Activated naive CD8-positive, alpha-beta T cell treated with anti-CD3 and anti-CD28 coated beads, Interleukin-2, amount 10 ng/mL, durations not matched to agents 7 days and 5 days (primary cell): ENCODE data around the gene GADD45A. TPM values are rescaled to one million over a fixed set of nuclear protein-coding genes. Genes with fewer than 3 reads are reported as not detected.
"Not testable (repeated sequence)": the region's sequence is repeated elsewhere in the genome, so short reads cannot be mapped to it uniquely, and the experiment has no call there.

ENCODE experiments used
- ATAC-seq: fragments of 150-1000 bp; cut with Tn5 transposase; one replicate; pipeline ENCODE4 v1.10.0; 2021; ENCODE audit warnings: low read depth, moderate library complexity
- POLR2A ChIA-PET: fragments of 350-600 bp; sonication (Branson Sonifier 250); formaldehyde crosslinking; loops from one replicate; lab custom pipeline; 2021; ENCODE audit warnings: antibody characterized with exemption; lab: Charles Lee
- DNase-seq: peaks from one replicate; pipeline ENCODE4 v3.0.0; 2021
- H3K27ac Mint-ChIP-seq: one replicate; pipeline ENCODE4 v1.8.0; 2022; ENCODE audit warnings: mild to moderate bottlenecking, mixed read lengths
- H3K27me3 Mint-ChIP-seq: one replicate; pipeline ENCODE4 v1.8.0; 2022; ENCODE audit warnings: mild to moderate bottlenecking, moderate library complexity, mixed read lengths
- H3K36me3 Mint-ChIP-seq: one replicate; pipeline ENCODE4 v1.8.0; 2021; ENCODE audit warnings: mild to moderate bottlenecking, mixed read lengths
- H3K4me1 Mint-ChIP-seq: one replicate; pipeline ENCODE4 v1.8.0; 2021; ENCODE audit warnings: mixed read lengths
- H3K4me3 Mint-ChIP-seq: one replicate; pipeline ENCODE4 v1.8.0; 2022; ENCODE audit warnings: mild to moderate bottlenecking, moderate library complexity, mixed read lengths
- H3K9me3 Mint-ChIP-seq: one replicate; pipeline ENCODE4 v1.8.0; 2021; ENCODE audit warnings: mixed read lengths
- total RNA-seq, 2 experiments: library from RNA; stranded (reverse); gene quantifications; one replicate each; pipeline ENCODE4 v1.2.3, GENCODE V29; 2021

The GADD45A gene
- total RNA-seq, 2 experiments from 2014 or later, result 24.4 to 26.2 TPM

DNA sequence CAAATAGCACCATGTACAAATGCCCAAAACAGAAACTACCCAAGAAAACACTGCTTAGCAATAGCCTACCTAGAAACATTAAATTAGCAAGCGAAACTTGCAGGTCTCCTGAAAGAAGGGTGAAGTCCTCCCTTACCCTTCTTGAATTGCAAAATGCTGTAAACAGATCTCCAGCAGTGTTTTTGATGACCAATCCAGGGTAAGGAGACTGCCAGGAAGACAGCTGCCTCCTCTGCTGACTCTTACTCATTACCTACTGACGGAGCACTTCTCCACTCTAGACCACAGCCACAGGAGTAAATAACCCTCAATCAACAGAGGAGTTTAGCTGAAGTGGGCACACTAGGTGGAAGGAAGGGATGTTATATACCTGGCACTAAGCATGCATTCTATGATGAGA is 32.2 kb upstream of the GADD45A start:
- Mint-ChIP-seq H3K36me3 (no peaks in the 10 kb centered on the region), H3K27ac (no peak overlapping the region), H3K27me3 (peaks cover 10% of the 10 kb centered on the region), H3K9me3 (no peaks in the 10 kb centered on the region), H3K4me1 (no peaks in the 10 kb centered on the region), H3K4me3 (no peak overlapping the region)
- POLR2A ChIA-PET, result no interaction called here
- ATAC-seq (no peak), DNase-seq (no peak)

DNA sequence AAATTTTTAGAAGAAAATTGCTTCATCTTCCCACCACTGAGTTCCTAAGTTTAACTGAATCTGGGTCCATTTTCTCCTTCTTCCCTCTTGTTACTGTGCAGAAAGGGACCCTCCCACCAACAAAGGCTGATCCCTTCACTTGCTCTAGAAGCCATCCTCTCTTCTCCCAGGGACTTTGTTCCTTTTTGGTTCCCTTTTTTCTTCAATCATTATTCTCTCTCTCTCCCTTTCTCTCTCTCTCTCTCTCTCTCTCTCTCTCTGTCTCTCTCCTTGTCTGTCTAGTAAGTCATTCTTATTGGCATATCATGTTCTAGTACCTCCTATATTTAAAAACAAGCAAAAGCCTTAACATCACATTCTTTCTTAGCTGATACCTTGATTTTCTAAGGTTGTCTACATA is 31.7 kb upstream of the GADD45A start:
- no peaks in the 10 kb centered on the region for H3K36me3 Mint-ChIP-seq
- H3K4me3 Mint-ChIP-seq, result no peak overlapping the region
- H3K4me1 Mint-ChIP-seq, result no peaks in the 10 kb centered on the region
- ATAC-seq (no peak), DNase-seq (no peak)
- H3K9me3 Mint-ChIP-seq, result no peaks in the 10 kb centered on the region
- POLR2A ChIA-PET, result no interaction called here
- peaks cover 10% of the 10 kb centered on the region for H3K27me3 Mint-ChIP-seq
- H3K27ac Mint-ChIP-seq, result no peak overlapping the region

DNA sequence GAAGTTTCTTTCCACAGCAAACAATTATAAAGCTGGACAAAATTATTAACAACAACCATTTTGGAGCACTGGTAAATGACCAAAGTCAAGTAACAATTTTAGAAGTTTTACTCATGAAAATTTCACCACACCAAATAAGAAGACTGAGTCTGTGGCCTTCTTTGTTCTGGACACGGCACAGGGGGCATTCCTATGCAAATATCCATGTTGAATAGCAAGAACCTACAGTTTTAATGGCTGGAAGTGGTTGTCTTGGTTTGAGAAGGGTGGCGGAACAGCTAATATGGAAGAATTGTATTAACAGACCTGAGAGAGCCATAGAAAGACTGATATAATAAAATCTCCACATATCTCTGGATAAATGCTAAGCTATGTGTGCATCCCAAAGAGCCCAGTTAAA is 29.4 kb upstream of the GADD45A start:
- H3K27me3 Mint-ChIP-seq, result peaks cover 10% of the 10 kb centered on the region
- DNase-seq, result no peak
- H3K36me3 Mint-ChIP-seq, result no peaks in the 10 kb centered on the region
- POLR2A ChIA-PET, result no interaction called here
- H3K27ac Mint-ChIP-seq, result no peak overlapping the region
- ATAC-seq, result no peak
- no peaks in the 10 kb centered on the region for H3K9me3 Mint-ChIP-seq
- H3K4me3 Mint-ChIP-seq, result no peak overlapping the region
- H3K4me1 Mint-ChIP-seq, result no peaks in the 10 kb centered on the region

DNA sequence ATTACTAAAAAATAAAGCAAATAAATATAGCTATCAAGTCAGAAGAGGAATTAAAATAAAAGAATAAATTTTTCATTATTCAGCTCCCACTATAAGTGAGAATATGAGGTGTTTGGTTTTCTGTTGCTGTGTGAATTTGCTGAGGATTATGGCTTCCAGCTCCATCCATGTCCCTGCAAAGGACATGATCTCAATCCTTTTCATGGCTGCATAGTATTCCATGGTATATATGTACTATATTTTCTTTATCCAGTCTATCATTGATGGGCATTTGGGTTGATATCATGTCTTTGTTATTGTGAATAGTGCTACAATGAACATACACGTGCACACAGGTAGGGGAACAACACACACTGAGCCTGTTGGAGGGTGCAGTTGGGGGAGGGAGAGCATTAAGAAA is 27.8 kb upstream of the GADD45A start:
- H3K4me1 Mint-ChIP-seq, ATAC-seq, H3K36me3 Mint-ChIP-seq, DNase-seq, H3K4me3 Mint-ChIP-seq, H3K27ac Mint-ChIP-seq, POLR2A ChIA-PET, H3K9me3 Mint-ChIP-seq: not testable (repeated sequence)
- peaks cover 14% of the 10 kb centered on the region for H3K27me3 Mint-ChIP-seq

DNA sequence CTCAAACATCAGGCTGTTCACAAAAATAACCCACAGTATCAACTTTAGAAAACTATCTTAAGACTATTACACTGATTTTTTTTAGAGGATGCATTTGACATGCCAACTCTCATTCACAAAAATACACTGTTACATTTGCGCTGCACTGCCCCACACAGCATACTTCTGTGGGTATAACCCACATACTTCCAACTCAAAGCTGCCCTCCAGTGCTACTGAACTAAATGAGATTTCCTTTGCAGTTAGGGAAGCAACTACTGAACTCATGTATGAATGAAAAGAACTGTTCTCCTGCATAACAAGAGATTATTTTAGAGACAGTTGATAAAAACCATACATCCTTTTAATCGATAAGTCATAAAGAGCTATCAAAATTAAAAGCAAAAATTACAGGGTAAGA is 25.8 kb upstream of the GADD45A start:
- Mint-ChIP-seq H3K36me3 (no peaks in the 10 kb centered on the region), H3K9me3 (peaks cover 1% of the 10 kb centered on the region), H3K27me3 (peaks cover 15% of the 10 kb centered on the region), H3K4me1 (no peaks in the 10 kb centered on the region), H3K27ac (no peak overlapping the region), H3K4me3 (no peak overlapping the region)
- ATAC-seq (no peak), DNase-seq (no peak)
- POLR2A ChIA-PET, result no interaction called here

DNA sequence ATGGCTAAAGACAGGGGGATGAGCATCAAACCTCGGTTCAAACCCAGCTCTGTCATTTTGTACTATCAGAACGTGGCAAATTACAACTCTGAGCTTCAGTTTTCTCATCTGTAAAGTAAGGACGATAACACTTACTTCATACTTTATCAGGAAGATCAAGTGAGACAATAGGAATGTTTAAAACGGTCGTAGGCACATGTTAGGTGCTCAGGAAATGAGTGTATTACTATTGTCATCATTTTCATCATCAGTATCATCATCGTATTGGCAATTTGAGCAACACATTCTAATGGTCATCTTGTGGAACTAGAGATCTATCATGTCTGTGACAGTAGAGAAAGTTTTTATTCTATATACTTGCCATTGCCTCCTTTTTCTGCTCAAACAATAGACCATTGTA is 22.1 kb upstream of the GADD45A start:
- no peaks in the 10 kb centered on the region for H3K36me3 Mint-ChIP-seq
- no peak overlapping the region for H3K4me3 Mint-ChIP-seq
- no peak for ATAC-seq
- H3K9me3 Mint-ChIP-seq, result peaks cover 3% of the 10 kb centered on the region
- H3K27ac Mint-ChIP-seq, result no peak overlapping the region
- POLR2A ChIA-PET, result no interaction called here
- H3K4me1 Mint-ChIP-seq, result no peaks in the 10 kb centered on the region
- no peak for DNase-seq
- H3K27me3 Mint-ChIP-seq, result peaks cover 27% of the 10 kb centered on the region

DNA sequence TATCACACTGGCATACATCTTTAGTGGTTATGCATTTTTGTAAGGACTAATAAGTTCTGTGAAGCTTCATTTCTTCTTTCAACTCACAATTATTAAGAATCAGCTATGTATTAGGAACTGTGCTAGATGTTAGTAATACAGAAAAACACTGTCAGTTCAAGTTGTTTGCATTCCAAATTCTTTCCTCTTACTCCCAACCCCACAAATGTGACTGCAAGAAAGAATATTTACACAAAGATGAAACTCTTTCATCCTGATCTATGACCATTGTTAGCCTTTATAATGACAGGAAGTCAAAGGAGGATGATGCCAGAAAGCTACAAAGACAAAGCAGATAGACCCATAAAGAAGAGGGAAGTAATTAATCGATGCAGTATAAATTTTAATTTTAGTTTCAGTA is 21.0 kb upstream of the GADD45A start:
- H3K4me3 Mint-ChIP-seq, result no peak overlapping the region
- H3K27me3 Mint-ChIP-seq, result peaks cover 31% of the 10 kb centered on the region
- H3K4me1 Mint-ChIP-seq, result no peaks in the 10 kb centered on the region
- H3K27ac Mint-ChIP-seq, result no peak overlapping the region
- DNase-seq (no peak), ATAC-seq (no peak)
- no peaks in the 10 kb centered on the region for H3K36me3 Mint-ChIP-seq
- peaks cover 3% of the 10 kb centered on the region for H3K9me3 Mint-ChIP-seq
- POLR2A ChIA-PET, result no interaction called here

DNA sequence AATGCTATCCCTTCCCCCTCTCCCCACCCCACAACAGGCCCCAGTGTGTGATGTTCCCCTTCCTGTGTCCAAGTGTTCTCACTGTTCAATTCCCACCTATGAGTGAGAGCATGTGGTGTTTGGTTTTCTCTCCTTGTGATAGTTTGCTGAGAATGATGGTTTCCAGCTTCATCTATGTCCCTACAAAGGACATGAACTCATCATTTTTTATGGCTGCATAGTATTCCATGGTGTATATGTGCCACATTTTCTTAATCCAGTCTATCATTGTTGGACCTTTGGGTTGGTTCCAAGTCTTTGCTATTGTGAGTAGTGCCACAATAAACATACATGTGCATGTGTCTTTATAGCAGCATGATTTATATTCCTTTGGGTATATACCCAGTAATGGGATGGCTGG is 19.7 kb upstream of the GADD45A start:
- DNase-seq, H3K9me3 Mint-ChIP-seq, POLR2A ChIA-PET, H3K27ac Mint-ChIP-seq, H3K4me3 Mint-ChIP-seq, H3K36me3 Mint-ChIP-seq, H3K4me1 Mint-ChIP-seq, ATAC-seq: not testable (repeated sequence)
- peaks cover 33% of the 10 kb centered on the region for H3K27me3 Mint-ChIP-seq

DNA sequence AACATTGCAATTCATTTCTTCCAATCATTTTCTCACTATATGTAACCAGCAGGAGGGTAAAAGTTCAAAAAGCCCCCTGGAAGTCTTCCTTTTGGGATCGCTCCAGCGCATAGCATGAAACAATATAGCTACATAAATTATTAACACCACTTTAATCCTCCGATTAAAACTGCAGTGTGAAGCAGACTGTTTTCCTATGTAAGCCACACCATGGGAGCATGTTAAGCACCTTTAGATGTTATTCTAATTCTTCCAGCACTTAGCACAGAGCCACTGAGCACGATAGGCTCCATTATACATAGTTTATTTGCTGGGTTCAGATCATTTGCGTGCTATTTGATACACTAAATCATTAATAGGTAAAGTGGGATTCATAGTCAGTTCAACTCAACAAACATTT is 18.4 kb upstream of the GADD45A start:
- Mint-ChIP-seq H3K36me3 (no peaks in the 10 kb centered on the region), H3K4me1 (no peaks in the 10 kb centered on the region), H3K27ac (no peak overlapping the region), H3K4me3 (no peak overlapping the region), H3K27me3 (peaks cover 33% of the 10 kb centered on the region), H3K9me3 (peaks cover 3% of the 10 kb centered on the region)
- no peak for ATAC-seq
- POLR2A ChIA-PET, result no interaction called here
- DNase-seq, result no peak

DNA sequence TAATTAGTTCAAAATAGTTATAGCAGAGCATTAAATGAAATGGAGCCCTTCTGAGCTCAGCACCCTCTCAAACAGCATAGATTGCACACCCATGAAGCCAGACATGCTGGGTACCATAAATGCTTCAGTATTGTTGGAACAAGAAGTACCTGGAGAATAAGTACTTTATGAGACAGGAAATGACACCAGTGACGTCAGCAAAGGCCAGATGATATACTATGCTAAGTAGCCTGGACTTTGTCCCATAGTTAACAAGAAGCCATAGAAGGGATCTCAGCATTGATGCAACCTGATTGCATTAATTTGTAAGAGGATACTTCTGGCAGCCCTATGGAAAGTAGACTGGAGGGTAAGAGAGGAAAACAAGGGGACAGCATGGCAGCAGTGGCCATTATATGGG is 16.3 kb upstream of the GADD45A start:
- DNase-seq, result no peak
- H3K36me3 Mint-ChIP-seq, result no peaks in the 10 kb centered on the region
- POLR2A ChIA-PET, result no interaction called here
- no peak overlapping the region for H3K4me3 Mint-ChIP-seq
- peaks cover 32% of the 10 kb centered on the region for H3K27me3 Mint-ChIP-seq
- H3K9me3 Mint-ChIP-seq, result peaks cover 3% of the 10 kb centered on the region
- no peak overlapping the region for H3K27ac Mint-ChIP-seq
- no peak for ATAC-seq
- peaks cover 3% of the 10 kb centered on the region for H3K4me1 Mint-ChIP-seq

DNA sequence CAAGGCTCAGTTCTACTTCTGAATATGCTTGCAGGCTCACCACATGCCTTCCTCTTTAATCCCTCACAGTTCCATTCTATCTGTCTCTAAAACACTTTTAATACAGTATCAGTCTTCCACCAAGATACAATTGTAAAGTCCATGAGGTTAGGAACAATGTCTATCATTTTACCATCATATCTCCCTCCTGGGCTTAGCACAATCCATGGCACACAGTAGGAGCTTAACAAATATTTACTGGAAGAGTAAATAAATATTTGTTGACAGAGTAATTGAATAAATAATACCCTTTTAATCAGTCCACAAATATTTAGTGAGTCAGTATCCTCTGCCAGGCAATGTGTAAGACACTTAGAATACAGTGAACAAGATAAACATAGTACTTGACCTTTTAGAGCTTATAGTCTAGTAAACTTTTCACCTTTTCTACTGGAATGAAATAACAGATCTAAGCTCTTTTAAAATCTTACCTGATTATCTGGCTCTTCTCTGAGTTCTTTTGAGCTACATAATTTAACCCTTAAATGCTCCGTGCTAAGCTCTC is 12.7 kb upstream of the GADD45A start:
- peaks cover 23% of the 10 kb centered on the region for H3K4me1 Mint-ChIP-seq
- peaks cover 23% of the 10 kb centered on the region for H3K27me3 Mint-ChIP-seq
- H3K36me3 Mint-ChIP-seq, result no peaks in the 10 kb centered on the region
- no peak for ATAC-seq
- no peak overlapping the region for H3K4me3 Mint-ChIP-seq
- no peaks in the 10 kb centered on the region for H3K9me3 Mint-ChIP-seq
- POLR2A ChIA-PET, result interaction anchor here (5.5 kb wide), 1 partner anchor 13 kb away, joined by 96 read pairs; the partner anchor contains the start of gene GADD45A
- no peak overlapping the region for H3K27ac Mint-ChIP-seq
- DNase-seq, result no peak

DNA sequence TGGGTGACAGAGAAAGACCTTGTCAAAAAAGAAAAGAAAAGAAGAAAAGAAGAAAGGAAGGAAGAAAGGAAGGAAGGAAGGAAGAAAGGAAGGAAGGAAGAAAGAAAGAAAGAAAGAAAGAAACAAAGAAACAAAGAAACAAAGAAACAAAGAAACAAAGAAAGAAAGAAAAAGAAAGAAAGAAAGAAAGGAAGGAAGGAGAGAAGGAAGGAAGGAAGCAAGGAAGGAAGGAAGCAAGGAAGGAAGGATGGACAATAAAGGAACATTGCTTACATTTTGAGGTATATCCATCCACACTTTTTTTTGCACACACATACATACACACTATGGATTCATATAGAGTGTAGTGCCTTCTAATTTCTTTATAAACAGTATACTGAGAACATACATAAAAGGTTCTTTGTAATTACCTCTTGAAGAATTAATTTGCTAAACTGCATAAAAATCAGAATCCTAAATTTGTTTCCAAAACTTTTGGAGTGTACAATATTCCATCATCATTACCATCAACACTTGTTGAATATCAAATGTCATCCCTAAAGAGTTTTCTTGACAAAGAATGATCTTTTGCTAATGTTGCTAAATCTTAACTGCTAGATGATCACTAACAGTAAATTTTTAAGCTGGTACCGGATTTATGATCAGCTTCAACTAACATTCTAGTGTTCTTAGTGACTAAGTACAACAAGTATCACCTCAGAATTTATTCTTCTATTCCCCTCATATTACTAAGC is 11.4 kb upstream of the GADD45A start:
- Mint-ChIP-seq H3K27me3 (peaks cover 17% of the 10 kb centered on the region), H3K4me3 (no peak overlapping the region), H3K27ac (no peak overlapping the region), H3K36me3 (no peaks in the 10 kb centered on the region), H3K9me3 (no peaks in the 10 kb centered on the region), H3K4me1 (peaks cover 23% of the 10 kb centered on the region)
- POLR2A ChIA-PET, result interaction anchor here (0.7 to 5.5 kb wide), 2 partner anchors 12 to 749 kb away, joined by 3 to 96 read pairs; partner anchors contain the start of genes DNAI4, GADD45A and MIER1
- ATAC-seq (no peak), DNase-seq (no peak)

DNA sequence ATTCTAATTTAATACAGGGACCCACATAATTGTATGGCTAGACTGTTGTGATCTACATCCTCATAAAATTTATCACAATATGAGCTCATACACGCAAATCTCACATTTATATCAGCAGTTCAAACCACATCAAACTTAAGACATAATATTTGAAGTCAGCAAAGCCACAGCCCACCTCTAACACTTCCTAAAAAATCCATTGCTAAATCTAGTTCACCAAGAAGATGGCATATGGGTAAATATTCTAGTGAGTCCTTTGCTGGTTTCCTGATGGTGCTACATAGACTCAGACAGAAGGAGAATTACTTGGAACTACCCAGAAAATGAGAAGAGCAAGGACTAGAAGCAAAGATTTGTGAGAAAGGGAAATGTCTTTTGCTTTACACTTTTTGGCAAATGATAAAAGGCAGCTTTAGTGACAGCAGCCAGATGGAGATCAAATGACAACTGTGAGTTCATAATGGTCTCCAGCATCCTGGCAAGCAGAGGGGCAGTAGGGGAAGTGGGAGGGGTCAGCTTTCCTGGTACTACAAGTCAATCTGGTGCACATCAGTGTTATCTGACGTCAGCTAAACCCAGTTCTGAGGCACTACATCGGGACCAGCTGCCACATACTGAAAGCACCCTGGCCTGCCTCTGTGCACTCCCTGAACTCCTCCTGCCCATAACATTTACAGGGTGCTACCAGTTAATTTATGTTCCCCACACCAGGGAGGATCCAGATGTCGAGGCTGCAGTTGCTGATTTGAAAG is 10.6 kb upstream of the GADD45A start:
- H3K27me3 Mint-ChIP-seq, result peaks cover 13% of the 10 kb centered on the region
- H3K4me1 Mint-ChIP-seq, result peaks cover 23% of the 10 kb centered on the region
- no peaks in the 10 kb centered on the region for H3K9me3 Mint-ChIP-seq
- POLR2A ChIA-PET, result interaction anchor here (0.7 to 5.5 kb wide), 2 partner anchors 11 to 750 kb away, joined by 3 to 96 read pairs; partner anchors contain the start of genes DNAI4, GADD45A and MIER1
- peak overlapping the region; percentile 90 for H3K27ac Mint-ChIP-seq
- ATAC-seq (peak; percentile 96), DNase-seq (peak; percentile 40)
- no peaks in the 10 kb centered on the region for H3K36me3 Mint-ChIP-seq
- peak overlapping the region; percentile 58 for H3K4me3 Mint-ChIP-seq
